HG03135 (cell line): Measurements from ENCODE around the gene SELENOK.

Experiments
- ATAC-seq: cut with Tn5 transposase; IDR thresholded peaks from one replicate; pipeline ENCODE4 v1.9.1; 2021; ENCODE audit warnings: mild to moderate bottlenecking, moderate library complexity; ENCODE audit not compliant: unreplicated experiment

SELENOK gene

GRCh38 chr3:53884623-53885022, 7.0 kb downstream of the SELENOK start:
- no peak for ATAC-seq

DNA sequence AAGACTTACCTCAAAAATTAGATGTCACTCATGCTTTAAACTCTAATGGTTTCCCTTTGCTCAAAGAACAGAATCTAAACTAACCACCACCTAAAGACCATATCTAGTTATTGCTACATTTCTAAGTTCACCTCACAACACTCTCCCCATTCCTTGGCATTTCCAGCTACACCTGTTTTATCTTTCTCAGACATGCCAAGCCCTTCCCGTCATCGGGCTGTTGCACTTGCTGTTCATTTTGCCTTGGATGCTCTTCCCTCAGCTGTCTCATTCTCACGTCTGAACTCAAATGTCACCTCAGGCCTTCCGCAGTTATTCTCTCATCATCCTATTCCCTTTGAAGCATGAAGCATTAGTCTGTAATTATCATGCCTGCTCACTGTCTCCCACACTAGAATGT, 8.7 kb downstream of the SELENOK start:
- no peak for ATAC-seq

GRCh38 chr3:53881691-53882593, 9.7 kb downstream of the SELENOK start, which contains the start of gene ACTR8:
TSS of gene ACTR8 (minus strand) at chr3:53882152. CDS start at chr3:53882101, 51 bp downstream.
- peak; percentile 84 for ATAC-seq

- no peak for ATAC-seq
Observed at GRCh38 chr3:53880396-53881345, 11.0 kb downstream of the SELENOK start.

DNA sequence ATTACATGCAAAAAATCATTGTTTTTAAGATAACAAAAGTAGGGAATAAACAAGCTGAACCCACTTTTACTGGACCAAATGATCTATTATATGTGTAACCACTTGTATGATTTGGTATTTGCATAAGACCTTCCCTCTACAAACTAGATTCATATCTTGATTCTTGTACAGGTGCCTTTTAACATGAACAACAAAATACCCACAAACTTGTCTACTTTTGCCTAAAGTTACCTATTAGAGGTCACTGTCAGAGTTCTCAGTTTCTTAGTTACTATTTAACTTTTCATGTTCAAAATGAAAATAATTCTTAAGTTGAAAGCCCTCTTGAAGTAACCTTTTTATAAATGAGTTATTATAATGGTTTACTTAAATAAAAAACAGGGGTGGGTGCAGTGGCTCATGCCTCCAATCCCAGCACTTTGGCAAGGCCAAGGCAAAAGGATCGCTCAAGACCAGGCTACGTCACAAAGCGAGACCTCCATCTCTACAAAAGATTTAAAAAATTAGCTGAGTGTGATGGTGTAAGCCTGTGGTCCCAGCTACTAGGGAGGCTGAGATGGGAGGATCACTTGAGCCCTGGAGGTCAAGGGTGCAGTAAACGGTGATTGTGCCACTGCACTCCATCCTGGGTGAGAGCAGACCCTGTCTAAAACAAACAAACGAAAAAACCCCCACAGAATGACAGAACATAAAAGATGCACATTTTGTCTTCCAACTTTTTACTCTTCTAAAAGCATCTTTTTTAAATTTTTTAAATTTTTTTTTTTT, 25.7 kb downstream of the SELENOK start:
- ATAC-seq: peak; percentile 58

GRCh38 chr3:53863145-53863544, 28.5 kb downstream of the SELENOK start:
- ATAC-seq: no peak

GRCh38 chr3:53862241-53862640, 29.4 kb downstream of the SELENOK start:
- no peak for ATAC-seq

- no peak for ATAC-seq
Observed at GRCh38 chr3:53860196-53860595, 31.5 kb downstream of the SELENOK start.

DNA sequence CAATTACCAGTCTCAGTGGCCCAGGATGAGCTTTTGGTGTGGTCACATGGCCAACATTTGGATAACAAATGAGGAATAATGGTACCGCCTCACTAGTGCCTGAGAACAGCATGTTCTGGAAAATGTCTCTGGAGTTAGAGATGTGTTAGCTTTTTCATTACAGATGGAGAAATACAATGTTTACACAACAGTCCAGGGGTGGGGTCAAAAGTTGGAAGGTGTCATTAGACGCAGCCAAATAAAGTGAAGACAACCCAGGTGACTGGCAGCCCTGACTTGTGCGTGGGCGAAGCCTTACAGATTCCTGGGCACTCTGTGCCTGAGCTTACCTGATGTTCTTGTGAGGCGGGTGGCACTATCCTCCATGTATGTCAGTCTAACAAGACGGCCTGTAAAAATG, 32.5 kb downstream of the SELENOK start:
- no peak for ATAC-seq

DNA sequence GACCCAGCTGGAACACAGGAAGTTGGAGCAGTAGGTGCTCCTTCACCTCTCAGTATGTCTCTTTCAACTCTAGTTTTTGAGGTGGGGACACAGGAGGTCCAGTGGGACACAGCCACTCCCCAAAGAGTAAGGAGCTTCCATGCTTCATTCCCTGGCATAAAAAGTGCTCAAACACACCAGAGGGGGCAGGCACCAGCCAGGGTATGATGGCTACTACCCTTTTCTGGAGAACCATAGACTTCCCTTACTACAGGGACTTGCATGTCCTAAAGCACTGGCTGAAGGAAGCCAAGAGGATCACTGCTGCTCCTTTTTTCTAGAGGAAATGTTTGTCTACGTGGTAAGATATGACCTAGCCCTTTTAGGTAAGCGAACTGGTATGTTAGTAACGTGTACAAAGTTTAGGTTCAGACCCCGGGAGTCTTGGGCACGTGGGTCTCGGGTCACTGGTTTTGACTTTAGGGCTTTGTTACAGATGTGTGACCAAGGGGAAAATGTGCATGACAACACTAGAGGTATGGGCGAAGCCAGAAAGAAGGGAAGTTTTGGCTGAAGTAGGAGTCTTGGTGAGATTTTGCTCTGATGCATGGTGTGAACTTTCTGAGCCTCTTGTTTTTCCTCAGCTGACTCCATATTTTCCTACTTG, 33.4 kb downstream of the SELENOK start:
- ATAC-seq: no peak

DNA sequence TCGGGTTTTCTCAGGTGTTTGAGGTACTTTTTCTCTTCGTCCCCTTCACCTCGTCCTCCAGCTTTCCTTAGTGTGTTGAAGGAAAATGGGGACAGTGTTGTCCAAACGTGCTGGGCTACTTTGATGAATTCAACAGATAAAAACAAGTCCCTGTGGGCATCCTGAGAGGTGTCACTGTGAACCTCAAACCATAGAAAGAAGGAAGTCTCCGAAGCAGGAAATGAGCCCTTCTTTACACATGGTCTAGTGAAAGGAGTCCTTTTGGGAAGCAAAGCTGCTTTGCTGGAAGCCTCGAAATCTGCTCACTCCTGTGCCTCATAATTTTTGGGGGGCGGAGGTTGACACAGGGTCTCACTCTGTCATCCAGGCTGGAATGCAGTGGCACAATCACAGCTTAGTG, 34.7 kb downstream of the SELENOK start:
- no peak for ATAC-seq

DNA sequence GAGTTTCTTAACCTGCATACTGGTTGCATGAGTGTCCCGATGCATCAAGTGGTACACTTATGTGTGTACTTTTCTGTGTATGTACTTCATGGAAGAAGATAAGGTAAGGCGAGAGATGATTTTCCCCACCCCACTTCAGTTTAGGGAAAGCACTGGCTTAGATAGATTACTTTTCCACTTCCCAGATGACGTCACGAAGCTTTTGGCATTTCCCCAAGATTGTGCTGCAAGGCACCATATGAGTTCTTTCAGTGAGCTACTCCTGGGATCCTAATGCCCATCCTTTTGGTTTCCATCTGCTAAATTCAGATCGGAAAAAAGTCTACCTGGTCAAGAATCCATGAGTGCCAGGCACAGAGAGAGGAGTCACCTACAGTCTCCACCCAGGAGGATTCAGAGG, 40.8 kb downstream of the SELENOK start:
- ATAC-seq: no peak

- no peak for ATAC-seq
Observed at GRCh38 chr3:53849916-53850315, 41.7 kb downstream of the SELENOK start.

- no peak for ATAC-seq
Observed at GRCh38 chr3:53846851-53847155, 44.9 kb downstream of the SELENOK start.

- peak; percentile 43 for ATAC-seq
Observed at GRCh38 chr3:53846134-53846850, 45.4 kb downstream of the SELENOK start, which contains the start of the genes CHDH and IL17RB. TSS of gene CHDH (minus strand) at chr3:53846419. CDS start at chr3:53824008, 22,411 bp downstream. TSS of gene IL17RB (plus strand) at chr3:53846568. CDS start at chr3:53846589, 21 bp downstream.

DNA sequence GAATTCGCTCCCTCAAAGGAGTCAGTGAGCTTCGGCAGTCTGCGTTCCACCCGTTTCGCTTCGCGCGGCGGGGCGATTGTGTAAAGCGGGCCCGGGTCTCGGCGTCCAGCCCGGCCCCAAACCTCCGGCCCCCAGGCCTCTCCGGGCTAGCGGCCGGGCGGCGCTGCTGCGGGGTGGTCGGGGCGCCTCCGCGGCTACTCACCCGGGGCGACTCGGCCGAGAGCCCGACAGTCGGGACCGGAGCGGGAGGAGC, 45.9 kb downstream of the SELENOK start:
- ATAC-seq: peak; percentile 8

DNA sequence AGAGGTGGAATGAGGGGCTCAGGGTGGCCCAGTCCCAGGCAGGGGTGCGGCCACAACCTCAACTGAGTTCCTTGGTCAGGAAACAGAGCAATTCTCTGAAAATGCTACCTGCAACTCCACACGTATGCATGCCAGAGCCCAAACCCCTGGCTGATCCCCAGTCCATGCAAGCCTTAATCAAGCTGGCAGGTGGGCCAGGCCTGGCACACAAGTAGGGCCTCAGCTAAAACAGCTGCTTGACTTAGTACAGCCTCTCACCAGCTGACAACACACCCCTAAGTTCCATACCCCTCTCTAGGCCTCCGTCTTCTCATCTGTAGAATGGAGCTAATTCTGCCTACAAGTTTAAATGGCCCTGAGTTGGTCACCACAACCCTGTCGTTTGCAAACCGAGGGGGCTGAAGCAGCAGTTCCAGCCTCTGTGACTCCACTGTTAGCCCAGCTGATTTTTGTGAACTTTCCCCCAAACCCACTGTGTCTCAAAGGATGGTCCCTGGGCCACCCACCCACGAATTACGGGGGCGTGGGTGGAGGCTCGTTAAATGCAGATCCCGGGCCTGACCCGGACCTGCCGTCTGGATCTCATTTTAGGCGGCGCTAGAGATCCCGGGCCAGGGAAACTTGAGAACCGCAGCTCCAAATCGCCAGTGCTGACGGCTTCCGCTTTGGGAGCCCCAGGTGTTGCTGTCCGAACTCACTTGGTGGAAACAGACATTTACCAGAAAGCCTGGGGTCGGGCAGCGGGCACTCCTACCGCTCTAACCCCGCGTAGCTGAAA, 46.4 kb downstream of the SELENOK start:
- peak; percentile 20 for ATAC-seq

DNA sequence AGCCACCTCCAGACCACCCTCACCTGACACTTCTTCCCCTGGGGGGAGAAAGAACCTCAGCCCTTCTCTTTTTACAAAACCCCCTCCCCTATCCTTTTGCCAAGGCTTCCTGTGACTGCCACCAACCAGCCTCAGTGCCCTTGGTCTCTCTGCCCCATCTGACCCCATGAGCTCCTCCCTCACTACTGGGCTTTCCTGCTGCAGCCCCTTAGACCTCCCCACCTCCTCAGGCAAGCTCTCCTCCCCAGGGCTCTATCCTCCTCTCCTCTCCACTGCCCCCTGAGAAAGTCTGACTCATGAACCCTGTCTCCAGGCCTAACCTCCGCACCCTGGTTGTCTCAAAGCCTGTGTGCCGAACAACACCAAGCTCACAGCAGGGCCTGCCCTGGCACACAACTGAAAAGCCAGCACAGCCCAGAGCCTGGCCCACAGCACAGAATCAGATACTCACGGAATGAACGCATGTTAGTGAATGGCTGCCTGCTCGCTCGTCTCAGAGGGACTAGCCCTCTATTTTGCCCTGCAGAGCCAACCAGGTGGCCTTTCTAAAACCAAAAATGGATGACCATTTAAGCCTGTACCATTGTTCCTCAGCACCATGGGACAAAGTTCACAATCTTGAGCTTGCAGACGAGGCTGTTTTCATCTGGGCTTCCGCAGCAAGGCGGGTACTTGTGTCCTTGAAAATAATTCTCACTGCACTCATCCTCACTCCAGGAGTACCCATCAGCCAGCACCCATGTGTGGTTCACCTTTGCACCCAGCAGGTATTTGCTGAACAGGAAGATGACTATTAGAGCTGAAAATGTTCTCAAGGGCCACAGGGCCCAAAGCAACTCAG, 47.2 kb downstream of the SELENOK start:
- ATAC-seq: peak; percentile 8
